Activated CD8-positive, alpha-beta memory T cell treated with anti-CD3 and anti-CD28 coated beads, Interleukin-2, amount 50 U/mL, for 1 hour (primary cell): ENCODE data around the gene PIEZO1.
"Not testable (repeated sequence)": the region's sequence is repeated elsewhere in the genome, so short reads cannot be mapped to it uniquely, and the experiment has no call there.

Experiments used
- DNase-seq: peaks from one replicate; pipeline ENCODE4 v3.0.0-alpha.2; 2020; ENCODE audit errors: extremely low read depth

The PIEZO1 gene

DNA sequence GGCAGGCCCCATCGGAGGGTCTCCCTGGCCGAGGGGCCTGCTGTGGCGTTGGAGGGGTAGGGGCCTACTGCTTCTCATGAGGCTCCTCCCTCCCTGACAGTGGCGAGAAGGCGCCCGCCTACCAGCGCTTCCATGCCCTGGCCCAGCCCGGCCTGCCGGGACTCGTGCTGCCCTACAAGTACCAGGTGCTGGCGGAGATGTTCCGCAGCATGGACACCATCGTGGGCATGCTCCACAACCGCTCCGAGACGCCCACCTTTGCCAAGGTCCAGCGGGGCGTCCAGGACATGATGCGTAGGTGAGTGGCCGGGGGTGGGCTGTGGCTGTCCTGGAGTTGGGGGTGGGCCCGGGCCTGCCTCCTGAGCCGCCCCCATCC is 20.3 kb upstream of the PIEZO1 start:
- DNase-seq = no peak

DNA sequence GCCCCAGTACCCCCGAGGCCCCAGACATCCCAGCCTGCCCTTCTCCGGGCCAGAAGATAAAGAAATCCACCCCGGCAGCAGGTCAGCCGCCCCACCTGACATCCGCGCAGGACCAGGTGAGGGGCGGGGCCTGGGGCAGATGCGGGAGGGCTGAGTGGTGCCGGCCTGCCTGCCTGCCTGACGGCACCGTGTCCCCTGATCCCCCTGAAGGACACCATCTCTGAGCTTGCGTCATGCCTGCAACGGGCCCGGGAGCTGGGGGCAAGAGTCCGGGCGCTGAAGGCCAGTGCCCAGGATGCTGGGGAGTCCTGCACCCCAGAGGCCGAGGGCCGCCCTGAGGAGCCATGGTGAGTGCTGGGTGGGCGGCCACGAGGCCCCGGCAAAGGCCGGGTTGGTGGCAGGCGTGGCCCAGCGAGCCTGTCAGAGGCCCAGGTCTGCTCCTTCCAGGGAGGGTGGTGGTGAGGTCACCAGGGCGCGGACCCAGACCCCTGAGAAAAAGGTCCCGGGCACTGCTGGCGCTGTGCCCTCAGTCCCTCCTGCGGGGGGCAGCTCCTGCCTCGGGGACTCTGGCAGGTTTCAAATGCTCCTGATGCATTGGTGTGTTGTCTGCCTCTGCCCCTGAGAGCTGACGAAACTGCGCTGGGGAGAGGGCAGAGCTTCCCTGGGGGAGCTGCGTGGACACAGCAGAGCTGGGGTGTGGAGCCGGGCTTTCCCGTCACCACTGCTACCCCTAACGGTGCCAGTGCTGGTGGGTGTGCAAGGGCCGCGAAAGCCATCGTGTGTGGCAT is 19.7 kb upstream of the PIEZO1 start:
- DNase-seq = no peak

DNA sequence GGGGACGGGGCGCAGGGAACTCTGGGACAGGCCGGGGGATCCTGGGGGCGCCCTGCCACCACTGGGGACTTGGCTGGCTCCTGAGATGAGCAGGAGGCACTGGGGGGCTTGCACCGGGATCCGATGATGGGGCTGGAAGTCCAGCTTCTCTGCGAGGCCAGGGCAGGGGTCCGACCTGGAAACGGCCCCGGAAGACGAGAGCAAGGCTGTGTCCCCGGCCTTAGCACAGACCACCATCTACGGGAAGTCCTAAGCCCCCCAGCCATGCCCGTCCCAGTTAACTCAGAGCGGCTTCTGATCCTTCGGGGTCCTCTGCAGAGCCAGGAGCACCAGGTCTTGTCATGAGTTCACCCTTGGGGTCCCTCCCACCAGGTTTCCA is 19.1 kb upstream of the PIEZO1 start:
- DNase-seq = no peak

DNA sequence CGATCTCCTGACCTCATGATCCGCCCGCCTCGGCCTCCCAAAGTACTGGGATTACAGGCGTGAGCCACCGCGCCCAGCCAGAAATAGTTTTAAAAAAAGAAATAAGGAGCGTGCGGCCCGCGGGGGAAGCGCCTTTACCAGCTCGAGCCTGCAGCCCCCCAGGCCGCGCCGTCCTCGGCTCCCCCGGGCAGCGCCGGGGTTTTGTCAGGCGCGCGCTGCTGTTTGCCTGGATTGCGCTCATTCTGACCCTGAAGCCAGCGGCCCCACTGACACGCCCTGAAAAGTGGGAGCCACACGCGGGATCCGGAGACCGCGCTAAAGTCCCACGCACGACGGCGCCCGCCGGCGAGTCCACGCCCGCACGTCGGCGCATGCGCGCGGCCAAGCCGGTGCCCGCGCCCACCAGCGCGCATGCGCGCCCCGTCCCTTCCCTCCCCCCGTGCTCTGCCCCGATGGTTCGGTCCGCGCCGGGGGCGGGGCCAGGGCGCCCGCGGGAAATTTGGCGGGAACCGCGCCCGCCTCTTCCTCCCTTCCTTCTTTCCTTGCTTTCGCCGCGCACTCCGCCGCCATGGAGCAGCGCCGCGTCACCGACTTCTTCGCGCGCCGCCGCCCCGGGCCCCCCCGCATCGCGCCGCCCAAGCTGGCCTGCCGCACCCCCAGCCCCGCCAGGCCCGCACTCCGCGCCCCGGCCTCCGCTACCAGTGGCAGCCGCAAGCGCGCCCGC is 18.4 kb upstream of the PIEZO1 start, which contains the start of gene CDT1:
Gene CDT1, plus strand, starts transcription at position 526 of the 724 bp plus-strand sequence. Its CDS starts 43 bp downstream, at position 569.
- peak; percentile 53 for DNase-seq

DNA sequence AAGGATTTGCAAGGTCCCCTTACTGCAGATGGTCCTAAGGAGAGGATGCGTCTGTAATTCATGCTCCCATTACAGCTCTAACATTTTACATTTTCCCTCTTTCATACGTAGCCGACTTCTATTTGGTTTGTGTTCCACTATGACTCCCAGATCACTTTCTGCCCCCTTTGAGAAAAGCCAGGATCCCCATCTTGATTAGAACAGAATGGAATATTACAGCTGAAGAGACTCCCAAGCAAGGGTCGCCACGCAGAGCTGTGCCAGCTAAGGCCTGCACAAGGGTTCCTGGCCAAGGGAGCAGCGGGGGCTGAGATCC is 15.2 kb upstream of the PIEZO1 start:
- DNase-seq = no peak

DNA sequence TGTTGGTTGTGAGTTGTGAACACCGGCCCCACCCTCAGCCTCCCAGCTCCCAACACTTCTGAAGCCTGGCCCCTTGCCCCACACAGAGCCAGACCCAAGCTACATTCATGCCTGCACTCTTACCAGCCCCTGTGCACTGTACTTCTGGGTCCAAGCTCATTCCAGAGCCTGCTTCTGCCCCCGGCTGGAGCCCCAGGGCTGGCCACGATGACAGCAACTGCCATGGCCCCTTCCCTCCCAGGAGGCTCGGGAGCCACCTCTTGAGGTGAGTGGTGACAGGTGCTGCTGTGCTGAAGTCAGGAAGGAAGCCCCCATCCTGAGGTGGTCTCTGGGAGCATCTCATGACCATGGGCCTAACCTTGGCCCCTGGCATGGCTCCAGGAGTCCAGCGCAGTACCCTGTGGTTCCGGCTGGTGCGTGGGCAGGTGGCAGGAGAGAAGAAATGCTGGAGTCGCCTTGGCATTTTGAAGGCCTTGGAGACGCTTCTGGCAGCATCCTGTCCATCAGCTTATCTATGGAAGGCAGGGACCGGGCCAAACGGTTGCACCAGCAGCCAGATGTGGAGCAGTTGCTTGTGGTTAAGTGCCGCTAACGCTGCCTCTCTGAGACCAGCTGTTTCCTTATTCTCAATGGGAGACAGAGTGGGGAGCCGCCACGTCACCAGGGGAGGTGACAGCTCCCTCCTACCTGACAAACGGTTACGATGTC is 14.7 kb upstream of the PIEZO1 start:
- no peak for DNase-seq

DNA sequence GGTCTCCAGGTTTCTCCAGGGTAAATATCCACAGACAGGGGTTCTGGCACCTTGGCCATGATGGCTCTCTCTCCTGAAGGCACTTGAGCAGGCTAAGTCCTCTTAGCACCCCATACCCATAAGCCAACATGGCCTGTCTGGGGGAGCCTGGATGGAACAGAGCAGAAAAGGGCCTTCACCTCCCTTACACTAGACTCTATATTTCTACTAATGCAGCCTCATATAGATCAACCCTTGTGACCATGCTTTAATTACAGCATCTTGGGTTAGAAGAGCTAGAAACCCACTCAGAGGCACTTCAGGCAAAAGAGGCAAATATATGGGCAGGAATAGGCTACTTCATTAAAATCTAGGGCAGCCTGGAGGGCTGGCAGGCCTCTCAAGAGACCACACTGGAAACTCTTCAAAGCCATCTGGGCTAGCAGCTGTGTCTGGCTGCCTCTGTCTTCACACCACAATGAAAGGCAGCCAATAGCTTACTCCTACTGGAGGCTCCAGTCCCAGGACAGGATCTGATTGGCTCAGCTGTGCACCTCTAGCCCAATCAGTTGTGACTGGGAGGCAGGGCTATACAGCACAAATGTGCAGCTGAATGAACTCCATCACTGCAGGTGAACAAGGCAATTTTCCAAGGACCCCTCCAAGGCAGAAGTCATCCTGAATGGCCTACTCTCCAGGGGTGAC is 13.9 kb upstream of the PIEZO1 start:
- no peak for DNase-seq

DNA sequence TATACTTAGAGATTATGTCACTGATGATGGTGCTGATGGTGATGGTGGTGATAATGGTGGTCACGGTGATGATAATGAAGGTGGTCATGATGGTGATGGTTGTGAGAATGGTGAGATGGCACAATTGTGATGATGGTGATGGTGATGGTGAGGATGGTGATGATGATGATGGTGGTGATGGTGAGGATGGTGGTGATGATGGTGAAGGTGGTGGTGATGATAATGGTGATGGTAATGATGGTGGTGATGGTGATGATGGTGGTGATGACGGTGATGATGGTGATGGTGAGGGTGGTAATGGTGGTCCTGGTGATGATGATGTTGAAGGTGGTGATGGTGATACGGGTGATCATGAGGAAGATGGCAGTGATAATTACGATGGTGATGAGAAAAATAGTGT is 13.1 kb upstream of the PIEZO1 start:
- no peak for DNase-seq

DNA sequence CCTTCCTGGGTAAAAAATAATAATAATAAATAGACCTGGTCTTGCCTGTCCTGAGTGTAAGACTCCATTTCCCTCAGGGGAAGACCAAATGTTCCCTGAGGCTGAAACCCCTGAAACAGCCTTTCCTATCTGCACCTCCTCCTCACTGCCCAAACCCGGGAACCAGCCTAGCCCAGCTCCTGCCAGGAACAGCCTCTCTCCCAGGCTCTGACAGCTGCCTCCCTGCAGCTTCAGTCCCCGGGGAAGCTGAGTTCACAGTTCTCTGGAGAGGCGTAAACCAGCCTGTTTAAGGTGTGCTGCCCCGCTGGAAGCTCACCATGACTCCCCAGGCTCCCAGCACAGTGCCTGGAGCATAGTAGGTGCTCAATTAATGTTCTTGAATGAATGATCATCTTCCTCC is 11.3 kb upstream of the PIEZO1 start:
- no peak for DNase-seq

DNA sequence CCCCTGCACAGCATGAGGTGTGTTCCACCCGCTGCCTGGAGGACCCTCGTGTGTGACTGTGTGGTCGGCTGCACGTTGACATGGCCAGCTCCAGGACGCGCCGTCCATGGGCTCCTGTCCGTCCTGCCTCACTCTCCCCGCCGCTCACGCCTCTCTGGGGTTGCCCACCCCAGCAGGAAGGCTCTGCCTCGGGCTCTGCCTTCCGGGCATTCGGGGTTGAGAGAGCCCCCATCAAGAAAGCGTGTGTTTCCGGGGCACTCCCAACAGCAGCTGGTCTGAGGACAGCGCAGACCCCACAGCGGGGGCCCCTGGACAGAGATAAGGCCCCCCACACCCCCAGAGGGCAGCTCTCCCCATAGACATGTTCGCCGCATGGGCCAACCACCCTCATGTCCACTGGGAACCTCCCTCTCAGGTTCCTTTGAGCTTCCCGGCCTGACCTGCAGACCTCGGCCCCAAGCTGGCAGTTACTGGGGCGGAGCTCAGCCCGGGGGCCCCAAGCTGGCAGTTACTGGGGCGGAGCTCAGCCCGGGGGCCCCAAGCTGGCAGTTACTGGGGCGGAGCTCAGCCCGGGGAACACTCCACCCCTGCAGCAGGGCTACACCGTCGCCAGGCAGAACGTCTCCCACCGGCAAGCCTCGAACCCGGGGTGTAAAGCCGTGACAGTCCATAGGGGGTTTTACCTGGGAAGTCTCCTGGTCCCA is 8.4 kb upstream of the PIEZO1 start:
- DNase-seq = no peak

DNA sequence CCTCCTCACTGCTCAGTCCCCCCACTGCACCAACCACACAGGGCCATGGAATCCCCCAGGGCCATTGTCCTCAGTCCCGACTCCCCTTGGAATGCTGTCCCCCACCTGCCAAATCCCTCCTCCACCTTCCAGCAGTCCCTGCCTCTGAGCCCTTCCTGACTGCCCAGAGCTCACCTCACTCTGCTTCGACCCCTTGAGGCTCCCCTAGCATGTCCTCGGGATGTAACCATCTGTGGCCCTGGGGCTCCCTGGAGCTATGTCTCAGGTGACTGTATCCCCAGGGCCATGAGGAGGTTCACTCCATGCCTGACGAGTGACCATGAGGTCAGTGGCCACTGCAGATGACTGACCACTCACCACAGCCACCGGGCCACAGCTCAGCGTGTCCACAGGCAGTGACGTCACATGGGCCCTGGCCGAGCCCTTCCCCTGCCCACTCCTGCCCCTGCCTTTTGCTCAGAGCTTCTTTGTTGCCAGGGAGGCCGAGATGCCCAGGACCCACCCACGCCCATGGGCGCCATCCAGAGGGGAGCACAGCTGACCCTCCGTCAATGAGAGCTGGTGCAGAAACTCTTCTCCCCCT is 7.7 kb upstream of the PIEZO1 start:
- no peak for DNase-seq

DNA sequence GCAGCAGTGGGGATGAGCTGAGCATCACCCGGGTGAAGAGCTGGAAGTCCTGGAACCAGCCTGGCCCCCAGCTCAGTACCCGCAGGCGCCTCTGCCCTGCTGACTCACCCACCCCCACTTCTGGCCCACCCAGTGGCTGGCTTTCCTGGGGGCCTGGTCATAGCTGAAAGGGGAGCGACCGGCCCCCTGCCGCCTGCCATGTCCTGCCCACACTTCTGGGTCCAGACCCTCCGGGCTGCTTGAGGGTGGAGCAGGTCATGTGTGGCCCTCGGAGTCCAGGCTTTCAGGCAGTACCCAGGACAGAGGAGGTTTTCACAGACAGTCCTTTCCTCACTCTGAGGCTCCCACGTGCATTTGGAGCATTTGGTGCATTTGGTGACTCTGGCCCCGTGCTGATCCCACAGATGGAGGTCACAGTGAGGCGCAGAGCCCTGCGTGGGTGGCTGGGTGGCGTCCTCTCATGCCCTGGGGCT is 7.1 kb upstream of the PIEZO1 start:
- DNase-seq = no peak

DNA sequence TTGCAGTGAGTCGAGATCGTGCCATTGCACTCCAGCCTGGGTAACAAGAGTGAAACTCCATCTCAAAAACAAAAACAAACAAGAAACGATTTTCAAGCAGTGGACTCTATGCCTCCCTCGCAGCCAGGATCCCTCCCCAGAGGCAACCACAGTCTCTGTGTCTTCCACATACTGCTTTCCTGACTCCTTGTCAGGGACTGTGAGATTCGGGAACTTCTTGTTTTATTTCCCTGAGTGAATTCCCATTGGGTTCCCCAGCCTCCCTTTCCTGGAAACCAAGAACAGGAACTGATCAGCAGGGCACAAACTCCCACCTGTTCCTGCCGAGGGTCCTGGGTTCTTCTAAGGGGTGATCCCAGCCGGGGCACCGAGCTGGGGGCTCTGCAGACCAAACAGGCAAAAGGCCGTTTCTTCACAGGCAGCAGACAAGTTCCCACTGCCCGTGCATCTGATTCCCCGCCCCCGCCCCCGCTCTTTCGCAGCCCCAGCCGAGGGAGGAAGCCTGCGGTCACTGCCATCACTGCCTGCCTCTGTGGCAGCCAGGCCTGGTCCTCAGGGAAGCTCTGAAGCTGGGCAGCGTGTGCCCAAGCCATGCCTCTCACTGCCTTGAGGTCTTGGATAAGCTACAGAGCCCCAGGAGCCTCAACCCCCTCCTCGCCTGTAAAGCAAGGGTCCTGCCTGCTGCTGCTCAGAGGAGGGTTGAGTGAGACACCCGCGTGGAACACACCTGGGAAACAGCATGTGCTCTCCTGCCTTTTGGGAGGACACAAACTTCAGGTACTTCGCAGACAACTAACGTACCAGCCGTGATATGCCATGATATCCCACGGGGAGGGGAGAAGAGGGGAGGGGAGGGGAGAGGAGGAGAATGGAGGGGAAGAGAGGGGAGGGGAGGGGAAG is 5.5 kb upstream of the PIEZO1 start:
- no peak for DNase-seq

DNA sequence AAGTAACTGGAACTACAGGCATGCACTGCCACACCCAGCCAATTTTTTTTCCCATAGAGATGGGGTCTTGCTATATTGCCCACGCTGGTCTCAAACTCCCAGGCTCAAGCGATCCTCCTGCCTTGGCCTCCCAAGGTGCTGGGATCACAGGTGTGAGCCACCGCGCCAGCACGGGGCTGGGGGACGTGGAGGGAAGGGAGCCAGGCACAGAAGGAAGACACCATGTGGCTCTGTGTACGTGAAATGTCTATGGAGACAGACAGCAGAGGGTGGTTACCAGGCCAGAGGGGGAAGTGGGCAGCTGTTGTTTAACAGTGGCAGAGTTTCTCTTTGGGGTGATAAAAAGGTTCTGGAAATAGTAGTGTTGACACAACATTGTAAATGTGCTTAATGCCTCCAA is 4.6 kb upstream of the PIEZO1 start:
- DNase-seq = no peak

DNA sequence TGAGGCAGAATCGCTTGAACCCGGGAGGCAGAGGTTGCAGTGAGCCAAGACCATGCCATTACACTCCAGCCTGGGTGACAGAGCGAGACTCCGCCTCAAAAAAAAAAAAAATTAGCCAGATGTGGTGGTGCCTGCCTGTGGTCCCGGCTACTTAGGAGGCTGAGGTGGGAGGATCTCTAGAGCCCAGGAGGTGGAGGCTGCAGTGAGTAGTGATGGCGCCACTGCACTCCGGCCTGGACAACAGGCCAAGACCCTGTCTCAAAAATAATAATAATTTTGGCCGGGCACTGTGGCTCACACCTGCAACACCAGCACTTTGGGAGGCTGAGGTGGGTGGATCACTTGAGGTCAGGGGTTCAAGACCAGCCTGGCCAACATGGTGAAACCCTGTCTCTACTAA is 3.7 kb upstream of the PIEZO1 start:
- not testable (repeated sequence) for DNase-seq

DNA sequence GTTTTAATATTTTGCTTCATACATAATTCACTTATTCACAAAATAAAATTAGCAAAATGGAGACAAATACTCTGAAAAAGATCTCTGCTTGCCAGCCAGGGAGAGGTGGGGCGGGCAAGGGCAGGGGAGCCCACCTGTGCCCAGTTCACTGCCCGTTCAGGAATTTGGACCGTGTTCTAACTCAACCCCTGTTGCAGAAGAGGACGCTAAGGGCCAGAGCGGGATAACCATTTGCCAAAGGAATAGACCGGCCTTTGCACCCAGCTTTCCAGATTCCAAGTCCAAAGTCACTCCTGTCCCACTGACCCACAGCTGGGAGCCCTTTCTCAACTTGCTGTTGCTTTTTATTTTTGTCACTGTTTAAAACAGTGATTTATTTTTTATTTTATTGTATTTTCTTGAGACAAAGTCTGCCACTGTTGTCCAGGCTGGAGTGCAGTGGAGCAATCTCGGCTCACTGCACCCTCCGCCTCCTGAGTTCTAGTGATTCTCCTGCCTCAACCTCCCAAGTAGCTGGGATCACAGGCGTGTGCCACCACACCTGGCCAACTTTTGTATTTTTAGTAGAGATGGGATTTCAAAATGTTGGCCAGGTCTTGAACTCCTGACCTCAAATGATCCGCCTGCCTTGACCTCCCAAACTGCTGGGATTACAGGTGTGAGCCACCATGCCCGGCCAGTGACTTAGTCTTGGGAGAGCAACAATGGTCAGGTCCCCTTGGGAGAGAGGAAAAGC is 2.7 kb upstream of the PIEZO1 start:
- DNase-seq = no peak

DNA sequence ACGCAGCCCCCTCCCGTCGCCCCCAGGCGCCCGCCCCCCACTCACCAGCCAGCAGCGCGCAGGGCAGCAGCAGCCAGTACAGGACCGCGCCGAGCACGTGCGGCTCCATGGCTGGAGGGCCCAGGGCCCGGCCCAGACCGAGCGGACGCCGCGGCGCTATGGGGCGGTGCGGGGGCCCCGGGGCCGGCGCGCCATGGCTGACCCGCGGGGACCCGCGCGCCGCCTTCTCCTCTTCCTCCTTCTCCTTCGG is 239 bp downstream of the PIEZO1 start:
- DNase-seq = no peak

DNA sequence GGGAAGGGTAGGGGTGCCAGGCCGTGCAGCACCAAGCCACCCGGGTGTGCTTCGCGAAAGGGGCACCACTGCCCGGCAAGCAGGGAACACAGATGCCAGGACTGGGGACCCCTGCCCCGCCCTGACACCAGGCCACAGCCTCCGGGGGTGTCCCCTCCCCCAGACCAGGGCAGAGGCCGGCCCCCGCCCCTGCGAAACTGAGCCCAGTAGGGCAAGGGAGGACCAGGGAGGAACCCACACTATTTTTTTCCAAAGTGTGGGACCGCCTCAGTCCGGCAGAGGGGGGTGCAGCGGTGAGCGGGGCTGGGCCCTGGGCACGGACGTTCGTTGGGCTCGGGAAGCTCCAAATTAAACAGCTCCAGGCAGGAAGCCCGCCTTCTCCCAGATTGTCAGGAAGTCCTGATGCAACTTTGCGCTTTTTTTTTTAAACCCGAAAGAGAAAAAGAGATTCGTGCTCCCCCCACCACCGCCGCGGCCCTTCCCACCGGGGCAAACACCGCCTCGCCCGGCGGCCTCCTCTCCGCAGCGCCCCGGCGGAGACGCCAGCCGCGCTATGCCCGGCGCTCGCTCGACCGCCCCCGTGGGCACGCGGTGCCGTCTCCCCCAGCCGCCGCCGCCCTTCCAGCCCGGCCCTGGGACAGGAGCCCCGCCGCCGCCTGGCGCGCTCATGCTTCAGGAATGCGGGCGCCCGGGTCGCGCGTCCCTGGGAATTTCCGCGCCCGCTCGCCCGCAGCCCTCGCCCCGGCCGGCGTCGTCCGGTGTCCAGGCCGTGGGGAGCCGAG is 755 bp downstream of the PIEZO1 start:
- no peak for DNase-seq
